ENCODE data around the gene RPS19BP1. TPM values are rescaled to one million over a fixed set of nuclear protein-coding genes. Genes with fewer than 3 reads are reported as not detected.

RPS19BP1 gene
- total RNA-seq, 1 donor from 2014 or later, result 27.7 TPM

GRCh38 chr22:39535357-39535725 lies 2.8 kb upstream of the RPS19BP1 start:
- Histone ChIP-seq H3K36me3 (no peaks in the 10 kb centered on the region), H3K79me2 (ENCODE audit: low read depth) (peaks cover 21% of the 10 kb centered on the region), H3K4me3 (peak overlapping the region; percentile 27), H3K4me2 (peak overlapping the region; percentile 63), H3K4me1 (peaks cover 23% of the 10 kb centered on the region), H3K27me3 (no peaks in the 10 kb centered on the region), H2AFZ (replicated peaks) (peak overlapping the region; percentile 61), H3K9ac (no peak overlapping the region), H4K20me1 (ENCODE audit: low read depth) (peaks cover 11% of the 10 kb centered on the region), H3K27ac (no peak overlapping the region), H3K9me3 (ENCODE audit: low read depth) (no peaks in the 10 kb centered on the region), H3F3A (ENCODE audit: low read depth) (peaks cover 27% of the 10 kb centered on the region)
- Mint-ChIP-seq H3K4me1 (peaks cover 23% of the 10 kb centered on the region), H3K9me3 (no peaks in the 10 kb centered on the region), H3K4me3 (no peak overlapping the region), H3K27ac (no peak overlapping the region), H3K36me3 (no peaks in the 10 kb centered on the region), H3K27me3 (ENCODE audit: insufficient read depth, low read depth) (peaks cover 2% of the 10 kb centered on the region)
- no peak for DNase-seq (ENCODE audit: low spot score)
- TF ChIP-seq EZH2phosphoT487 (IDR thresholded peaks at IDR 0.05), result no peak

GRCh38 chr22:39534591-39535356 lies 2.2 kb upstream of the RPS19BP1 start:
- no peaks in the 10 kb centered on the region for H3K9me3 Mint-ChIP-seq
- Histone ChIP-seq H3K27me3 (no peaks in the 10 kb centered on the region), H3K79me2 (ENCODE audit: low read depth) (peaks cover 22% of the 10 kb centered on the region), H3K9me3 (ENCODE audit: low read depth) (no peaks in the 10 kb centered on the region), H3K27ac (no peak overlapping the region), H3K9ac (no peak overlapping the region), H3K4me2 (peak overlapping the region; percentile 63), H3K36me3 (no peaks in the 10 kb centered on the region), H2AFZ (replicated peaks) (peak overlapping the region; percentile 68), H3K4me1 (peaks cover 23% of the 10 kb centered on the region), H3K4me3 (peak overlapping the region; percentile 27), H4K20me1 (ENCODE audit: low read depth) (peaks cover 17% of the 10 kb centered on the region), H3F3A (ENCODE audit: low read depth) (peaks cover 33% of the 10 kb centered on the region)
- H3K27ac Mint-ChIP-seq, result no peak overlapping the region
- H3K27me3 Mint-ChIP-seq (ENCODE audit: insufficient read depth, low read depth), result peaks cover 2% of the 10 kb centered on the region
- TF ChIP-seq CTCF (IDR thresholded peaks at IDR 0.05) (peak; percentile 94), EZH2 (IDR thresholded peaks at IDR 0.05) (no peak)
- no peaks in the 10 kb centered on the region for H3K36me3 Mint-ChIP-seq
- DNase-seq (ENCODE audit: low spot score), result peak; percentile 94
- H3K4me3 Mint-ChIP-seq, result peak overlapping the region; percentile 73
- peaks cover 27% of the 10 kb centered on the region for H3K4me1 Mint-ChIP-seq

GRCh38 chr22:39534092-39534506 lies 1.6 kb upstream of the RPS19BP1 start:
- H3K27ac ChIP-seq, result no peak overlapping the region
- peaks cover 23% of the 10 kb centered on the region for H3K4me1 ChIP-seq
- Mint-ChIP-seq H3K4me3 (peak overlapping the region; percentile 73), H3K9me3 (no peaks in the 10 kb centered on the region), H3K36me3 (no peaks in the 10 kb centered on the region), H3K27me3 (ENCODE audit: insufficient read depth, low read depth) (no peaks in the 10 kb centered on the region), H3K4me1 (peaks cover 32% of the 10 kb centered on the region), H3K27ac (peak overlapping the region; percentile 11)
- no peak overlapping the region for H3K4me3 ChIP-seq
- H3K9me3 ChIP-seq (ENCODE audit: low read depth), result no peaks in the 10 kb centered on the region
- TF ChIP-seq CTCF (IDR thresholded peaks at IDR 0.05) (no peak), EZH2 (IDR thresholded peaks at IDR 0.05) (no peak), EZH2phosphoT487 (IDR thresholded peaks at IDR 0.05) (no peak)
- H2AFZ ChIP-seq (replicated peaks), result peak overlapping the region; percentile 68
- H4K20me1 ChIP-seq (ENCODE audit: low read depth), result peaks cover 22% of the 10 kb centered on the region
- H3K4me2 ChIP-seq, result peak overlapping the region; percentile 63
- peaks cover 22% of the 10 kb centered on the region for H3K79me2 ChIP-seq (ENCODE audit: low read depth)
- H3K27me3 ChIP-seq, result no peaks in the 10 kb centered on the region
- H3F3A ChIP-seq (ENCODE audit: low read depth), result peaks cover 38% of the 10 kb centered on the region
- H3K36me3 ChIP-seq, result no peaks in the 10 kb centered on the region
- no peak overlapping the region for H3K9ac ChIP-seq
- DNase-seq (ENCODE audit: low spot score), result no peak

GRCh38 chr22:39530692-39531331 lies 1.7 kb downstream of the RPS19BP1 start:
- peaks cover 56% of the 10 kb centered on the region for H3K4me1 Mint-ChIP-seq
- no peak overlapping the region for H3K4me3 ChIP-seq
- peaks cover 23% of the 10 kb centered on the region for H3K4me1 ChIP-seq
- H3K79me2 ChIP-seq (ENCODE audit: low read depth), result peaks cover 30% of the 10 kb centered on the region
- H3K27me3 ChIP-seq, result no peaks in the 10 kb centered on the region
- peak overlapping the region; percentile 93 for H3K4me3 Mint-ChIP-seq
- DNase-seq (ENCODE audit: low spot score), result peak; percentile 53
- peaks cover 2% of the 10 kb centered on the region for H3K27me3 Mint-ChIP-seq (ENCODE audit: insufficient read depth, low read depth)
- no peaks in the 10 kb centered on the region for H3K9me3 Mint-ChIP-seq
- H3K9ac ChIP-seq, result no peak overlapping the region
- peaks cover 52% of the 10 kb centered on the region for H4K20me1 ChIP-seq (ENCODE audit: low read depth)
- H3K36me3 Mint-ChIP-seq, result no peaks in the 10 kb centered on the region
- TF ChIP-seq EZH2phosphoT487 (IDR thresholded peaks at IDR 0.05), result no peak
- TF ChIP-seq CTCF (IDR thresholded peaks at IDR 0.05), result peak; percentile 24
- no peaks in the 10 kb centered on the region for H3K9me3 ChIP-seq (ENCODE audit: low read depth)
- H3F3A ChIP-seq (ENCODE audit: low read depth), result peaks cover 65% of the 10 kb centered on the region
- H3K36me3 ChIP-seq, result no peaks in the 10 kb centered on the region
- no peak overlapping the region for H3K27ac ChIP-seq
- peak overlapping the region; percentile 85 for H3K4me2 ChIP-seq
- no peak overlapping the region for H2AFZ ChIP-seq (replicated peaks)
- H3K27ac Mint-ChIP-seq, result no peak overlapping the region
